Endodermal cell (in vitro differentiated cells): ENCODE measurements around the gene B4GALT3. TPM values are rescaled to one million over a fixed set of nuclear protein-coding genes. Genes with fewer than 3 reads are reported as not detected.

Experiments
- DNase-seq: peaks from one replicate; pipeline ENCODE4 v3.0.0-alpha.2; 2017
- H3K27ac ChIP-seq: 2 replicates; pipeline ENCODE4 v1.5.1; 2013; ENCODE audit warnings: mild to moderate bottlenecking, low read depth, low read length, moderate library complexity
- H3K27me3 ChIP-seq: 2 replicates; pipeline ENCODE4 v1.6.1; 2013; ENCODE audit warnings: mild to moderate bottlenecking, low read length, moderate library complexity; ENCODE audit not compliant: insufficient read depth, control insufficient read depth, poor library complexity, severe bottlenecking
- H3K36me3 ChIP-seq: 2 replicates; pipeline ENCODE4 v1.7.0; 2013; ENCODE audit warnings: mild to moderate bottlenecking, low read length, moderate library complexity; ENCODE audit not compliant: control insufficient read depth, insufficient read depth
- H3K4me1 ChIP-seq: one replicate; pipeline ENCODE4 v1.7.0; 2013; ENCODE audit warnings: low read length; ENCODE audit not compliant: control insufficient read depth, insufficient read depth
- H3K4me3 ChIP-seq: 2 replicates; pipeline ENCODE4 v1.5.1; 2013; ENCODE audit warnings: mild to moderate bottlenecking, low read length, moderate library complexity
- H3K9ac ChIP-seq: 2 replicates; pipeline ENCODE4 v1.6.1; 2013; ENCODE audit warnings: mild to moderate bottlenecking, low read length, moderate library complexity; ENCODE audit not compliant: poor library complexity, severe bottlenecking; ENCODE audit errors: extremely low read depth
- H3K9me3 ChIP-seq: 2 replicates; pipeline ENCODE4 v1.6.1; 2013; ENCODE audit warnings: mild to moderate bottlenecking, low read length, moderate library complexity; ENCODE audit not compliant: control insufficient read depth
- H3K27ac Mint-ChIP-seq: 2 replicates; pipeline ENCODE4 v1.8.0; 2020; ENCODE audit warnings: mixed read lengths
- H3K27me3 Mint-ChIP-seq: 2 replicates; pipeline ENCODE4 v1.8.0; 2021; ENCODE audit warnings: mild to moderate bottlenecking, mixed read lengths; ENCODE audit not compliant: insufficient read depth
- H3K36me3 Mint-ChIP-seq: 2 replicates; pipeline ENCODE4 v1.8.0; 2020; ENCODE audit warnings: low read depth, mixed read lengths
- H3K4me1 Mint-ChIP-seq: 2 replicates; pipeline ENCODE4 v1.8.0; 2020; ENCODE audit warnings: mixed read lengths
- H3K4me3 Mint-ChIP-seq: 2 replicates; pipeline ENCODE4 v1.8.0; 2020; ENCODE audit warnings: mild to moderate bottlenecking, moderate library complexity, mixed read lengths
- H3K9me3 Mint-ChIP-seq: 2 replicates; pipeline ENCODE4 v1.8.0; 2020; ENCODE audit warnings: mild to moderate bottlenecking, mixed read lengths
- WGBS, 2 experiments: methylation state at CpG; one replicate each; pipeline versions ENCODE4 v1.1.5 to v1.1.7; 2013; ENCODE audit warnings: missing lambda C conversion rate in 2 of 2, mixed read lengths in 1 of 2; ENCODE audit not compliant: insufficient coverage in 1 of 2, insufficient read length in 1 of 2; 5-methylcytosine and 5-hydroxymethylcytosine counted together
- total RNA-seq, 2 donors: library from RNA; stranded (reverse); fragmentation: NEBNext Ultra II Directional in 1 of 2; extraction: Animal tissue kit (Norgen Biotek cat#: 25700) in 1 of 2; gene quantifications; 2 replicates in 1 of 2; 3 replicates in 1 of 2; pipeline ENCODE4 v1.2.1, GENCODE V29; 2021
- TF ChIP-seq, protein P1 (sequence below): fragments of 200-600 bp; sonication (generic); conservative IDR thresholded peaks from 2 replicates; pipeline ENCODE4 v1.5.0; 2021; ENCODE audit warnings: antibody characterized with exemption, mild to moderate bottlenecking

Gene B4GALT3
- total RNA-seq, 2 donors from 2014 or later, result 30.4 to 37.9 TPM

DNA sequence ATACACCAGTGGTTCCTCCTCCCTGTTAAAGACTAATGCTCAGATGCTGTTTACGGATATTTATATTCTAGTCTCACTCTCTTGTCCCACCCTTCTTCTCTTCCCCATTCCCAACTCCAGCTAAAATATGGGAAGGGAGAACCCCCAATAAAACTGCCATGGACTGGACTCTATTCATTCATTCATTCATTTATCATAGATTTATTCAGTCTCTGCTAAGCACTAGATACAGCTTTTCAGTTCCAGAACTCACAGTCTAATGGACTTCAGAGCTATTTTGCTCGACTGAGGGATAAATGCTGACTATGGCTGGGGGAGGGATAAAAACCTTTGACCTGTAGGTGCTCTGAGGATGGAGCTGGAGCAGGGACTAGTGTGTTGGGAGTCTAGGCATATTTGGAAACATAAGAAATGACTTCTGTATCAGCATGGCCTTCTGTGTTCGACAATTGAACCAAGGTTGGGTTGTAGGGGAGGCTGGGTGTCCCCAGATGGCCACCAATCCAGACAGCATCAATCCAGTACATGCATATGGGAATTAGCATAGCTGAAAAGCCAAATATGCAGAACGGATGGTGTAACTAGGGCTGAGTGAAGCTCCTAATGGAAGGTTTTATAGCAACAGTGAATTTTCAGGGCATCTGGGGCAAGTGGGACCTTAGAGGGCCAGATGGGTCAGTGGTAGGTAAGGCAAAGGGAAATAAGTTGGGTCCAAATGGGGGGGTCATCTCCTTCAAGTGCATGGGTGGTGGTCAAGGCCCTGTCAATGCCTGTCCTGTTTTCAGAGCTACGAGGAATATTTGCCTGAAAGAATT, 42.0 kb upstream of the B4GALT3 start:
- Histone ChIP-seq H3K27ac (no peak overlapping the region), H3K9me3 (no peaks in the 10 kb centered on the region), H3K9ac (no peak overlapping the region), H3K27me3 (no peaks in the 10 kb centered on the region), H3K36me3 (peaks cover 7% of the 10 kb centered on the region), H3K4me1 (peaks cover 8% of the 10 kb centered on the region), H3K4me3 (no peak overlapping the region)
- Mint-ChIP-seq H3K4me1 (peaks cover 60% of the 10 kb centered on the region), H3K9me3 (no peaks in the 10 kb centered on the region), H3K4me3 (no peak overlapping the region), H3K27me3 (no peaks in the 10 kb centered on the region), H3K27ac (no peak overlapping the region), H3K36me3 (peaks cover 20% of the 10 kb centered on the region)
- TF ChIP-seq, protein P1, sequence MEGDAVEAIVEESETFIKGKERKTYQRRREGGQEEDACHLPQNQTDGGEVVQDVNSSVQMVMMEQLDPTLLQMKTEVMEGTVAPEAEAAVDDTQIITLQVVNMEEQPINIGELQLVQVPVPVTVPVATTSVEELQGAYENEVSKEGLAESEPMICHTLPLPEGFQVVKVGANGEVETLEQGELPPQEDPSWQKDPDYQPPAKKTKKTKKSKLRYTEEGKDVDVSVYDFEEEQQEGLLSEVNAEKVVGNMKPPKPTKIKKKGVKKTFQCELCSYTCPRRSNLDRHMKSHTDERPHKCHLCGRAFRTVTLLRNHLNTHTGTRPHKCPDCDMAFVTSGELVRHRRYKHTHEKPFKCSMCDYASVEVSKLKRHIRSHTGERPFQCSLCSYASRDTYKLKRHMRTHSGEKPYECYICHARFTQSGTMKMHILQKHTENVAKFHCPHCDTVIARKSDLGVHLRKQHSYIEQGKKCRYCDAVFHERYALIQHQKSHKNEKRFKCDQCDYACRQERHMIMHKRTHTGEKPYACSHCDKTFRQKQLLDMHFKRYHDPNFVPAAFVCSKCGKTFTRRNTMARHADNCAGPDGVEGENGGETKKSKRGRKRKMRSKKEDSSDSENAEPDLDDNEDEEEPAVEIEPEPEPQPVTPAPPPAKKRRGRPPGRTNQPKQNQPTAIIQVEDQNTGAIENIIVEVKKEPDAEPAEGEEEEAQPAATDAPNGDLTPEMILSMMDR, result no peak
- WGBS, 2 experiments, result 94 to 95% methylated on average over 4 to 5 of the region's 5 CpGs
- DNase-seq, result no peak

DNA sequence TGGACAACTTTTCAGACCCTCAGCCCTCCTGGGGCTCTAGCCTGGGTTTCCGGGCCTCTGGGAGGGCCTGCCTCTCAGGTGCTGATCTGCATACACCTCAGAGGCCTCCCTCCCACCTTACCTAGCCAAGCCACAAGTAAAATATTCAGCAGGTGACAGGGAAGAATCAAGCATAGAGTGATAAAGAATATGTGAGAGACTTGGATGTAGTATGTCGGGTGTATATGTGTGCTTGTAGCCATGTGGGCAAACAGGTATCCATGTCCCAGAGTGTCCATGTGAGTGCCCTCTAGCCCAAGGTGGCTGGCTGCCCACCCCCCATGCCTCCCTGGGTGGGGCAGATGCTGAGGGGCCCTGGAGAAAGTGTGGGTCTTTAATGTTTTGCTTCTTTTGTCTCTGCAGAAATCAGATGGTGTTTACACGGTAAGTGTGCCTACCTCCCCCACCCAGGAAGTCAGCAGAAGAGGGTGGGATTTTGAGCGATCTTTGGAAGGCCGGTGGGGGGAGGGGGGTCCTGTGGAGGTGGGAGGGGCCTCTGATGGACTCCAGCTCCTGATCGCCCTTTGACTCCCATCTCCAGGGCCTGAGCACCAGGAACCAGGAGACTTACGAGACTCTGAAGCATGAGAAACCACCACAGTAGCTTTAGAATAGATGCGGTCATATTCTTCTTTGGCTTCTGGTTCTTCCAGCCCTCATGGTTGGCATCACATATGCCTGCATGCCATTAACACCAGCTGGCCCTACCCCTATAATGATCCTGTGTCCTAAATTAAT, 41.2 kb upstream of the B4GALT3 start:
- 79 to 100% methylated on average over 1 to 8 of the region's 8 CpGs for WGBS, 2 experiments
- Mint-ChIP-seq H3K27ac (peak overlapping the region; percentile 66), H3K9me3 (no peaks in the 10 kb centered on the region), H3K27me3 (no peaks in the 10 kb centered on the region), H3K4me3 (no peak overlapping the region), H3K4me1 (peaks cover 53% of the 10 kb centered on the region), H3K36me3 (peaks cover 28% of the 10 kb centered on the region)
- TF ChIP-seq, protein P1, result no peak
- peaks cover 15% of the 10 kb centered on the region for H3K36me3 ChIP-seq
- no peak overlapping the region for H3K9ac ChIP-seq
- H3K9me3 ChIP-seq, result no peaks in the 10 kb centered on the region
- no peaks in the 10 kb centered on the region for H3K27me3 ChIP-seq
- DNase-seq, result no peak
- no peak overlapping the region for H3K27ac ChIP-seq
- H3K4me1 ChIP-seq, result peaks cover 5% of the 10 kb centered on the region
- H3K4me3 ChIP-seq, result no peak overlapping the region

DNA sequence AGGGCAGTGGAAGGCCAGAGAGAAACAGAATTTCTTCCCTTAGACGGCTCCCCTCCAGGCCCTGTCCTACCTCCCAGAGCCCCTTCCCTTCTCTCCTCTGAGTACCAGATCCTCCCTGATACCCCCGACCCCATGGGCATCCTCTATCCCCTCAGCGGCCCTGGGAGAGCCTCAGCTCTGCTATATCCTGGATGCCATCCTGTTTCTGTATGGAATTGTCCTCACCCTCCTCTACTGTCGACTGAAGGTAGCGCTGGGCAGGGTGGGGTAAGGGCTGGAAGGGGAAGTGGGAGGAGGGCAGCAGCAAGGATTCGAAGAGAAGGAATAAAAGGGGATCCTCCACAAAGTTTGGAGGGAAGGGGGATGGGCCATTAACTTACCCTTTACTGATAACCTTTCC, 40.5 kb upstream of the B4GALT3 start:
- Mint-ChIP-seq H3K4me3 (no peak overlapping the region), H3K9me3 (no peaks in the 10 kb centered on the region), H3K36me3 (peaks cover 35% of the 10 kb centered on the region), H3K4me1 (peaks cover 50% of the 10 kb centered on the region), H3K27ac (peak overlapping the region; percentile 66), H3K27me3 (no peaks in the 10 kb centered on the region)
- Histone ChIP-seq H3K4me3 (no peak overlapping the region), H3K9ac (no peak overlapping the region), H3K27me3 (no peaks in the 10 kb centered on the region), H3K36me3 (peaks cover 22% of the 10 kb centered on the region), H3K27ac (no peak overlapping the region), H3K4me1 (no peaks in the 10 kb centered on the region), H3K9me3 (no peaks in the 10 kb centered on the region)
- DNase-seq, result no peak
- TF ChIP-seq, protein P1, result no peak
- WGBS, 2 experiments, result 89% methylated on average over 6 of the region's 6 CpGs; no CpG with 5 or more reads in 1 of the 2 experiments
